HepG2 (cell line): ENCODE results near the gene SPTBN2. TPM values are rescaled to one million over a fixed set of nuclear protein-coding genes. Genes with fewer than 3 reads are reported as not detected.

Source experiments
- AGO1 ChIP-seq: fragments of 200-400 bp; formaldehyde crosslinking; IDR thresholded peaks from 2 replicates; pipeline ENCODE4 v1.6.1; 2017; ENCODE audit warnings: mild to moderate bottlenecking, low read depth, low read length, moderate library complexity; ENCODE audit not compliant: poor library complexity, severe bottlenecking
- ARHGAP35 ChIP-seq: sonication (generic); formaldehyde crosslinking; IDR thresholded peaks from 2 replicates; pipeline ENCODE4 v1.9.0; 2022; ENCODE audit warnings: mild to moderate bottlenecking, inconsistent platforms, moderate library complexity, missing genetic modification reagents, borderline replicate concordance
- ATRX ChIP-seq: sonication (generic); formaldehyde crosslinking; IDR thresholded peaks from 2 replicates; pipeline ENCODE4 v1.4.0; 2020; ENCODE audit warnings: missing genetic modification reagents, borderline replicate concordance
- DDIT3 ChIP-seq: sonication (generic); formaldehyde crosslinking; IDR thresholded peaks from 2 replicates; pipeline ENCODE4 v1.4.0; 2020; ENCODE audit warnings: mild to moderate bottlenecking, missing genetic modification reagents
- HNF4A ChIP-seq: sonication (generic); formaldehyde crosslinking; IDR thresholded peaks from 2 replicates; pipeline ENCODE4 v1.4.0; 2020; ENCODE audit warnings: missing genetic modification reagents
- MBD4 ChIP-seq: IDR thresholded peaks from 2 replicates; pipeline ENCODE4 v1.6.1; 2012; ENCODE audit warnings: low read length, inconsistent platforms, borderline replicate concordance
- MYC ChIP-seq: sonication (generic); formaldehyde crosslinking; IDR thresholded peaks from 2 replicates; pipeline ENCODE4 v1.9.0; 2021; ENCODE audit warnings: missing genetic modification reagents, borderline replicate concordance
- NFATC3 ChIP-seq: sonication (generic); formaldehyde crosslinking; IDR thresholded peaks from 2 replicates; pipeline ENCODE4 v1.5.1; 2020; ENCODE audit warnings: mild to moderate bottlenecking, missing genetic modification reagents
- NRL ChIP-seq: sonication (generic); formaldehyde crosslinking; IDR thresholded peaks from 2 replicates; pipeline ENCODE4 v1.5.0; 2020; ENCODE audit warnings: missing genetic modification reagents, mild to moderate bottlenecking, moderate library complexity, borderline replicate concordance
- PAX8 ChIP-seq: sonication (generic); formaldehyde crosslinking; IDR thresholded peaks from 2 replicates; pipeline ENCODE4 v1.8.0; 2022; ENCODE audit warnings: mild to moderate bottlenecking, missing genetic modification reagents, borderline replicate concordance
- RFX5 ChIP-seq: IDR thresholded peaks from 2 replicates; pipeline ENCODE4 v1.6.1; 2011; ENCODE audit warnings: low read depth, low read length, improper control_type of control experiment
- SIN3A ChIP-seq: IDR thresholded peaks from 2 replicates; pipeline ENCODE4 v1.6.1; 2011; ENCODE audit warnings: low read depth, mild to moderate bottlenecking, control low read depth, low read length, borderline replicate concordance
- SMARCE1 ChIP-seq: fragments of 450-650 bp; IDR thresholded peaks from 2 replicates; pipeline ENCODE4 v1.6.1; 2017; ENCODE audit warnings: borderline replicate concordance
- U2AF2 ChIP-seq: fragments of 200-400 bp; formaldehyde crosslinking; IDR thresholded peaks from 2 replicates; pipeline ENCODE4 v1.6.1; 2017; ENCODE audit warnings: low read depth, mild to moderate bottlenecking, low read length
- ZBTB42 ChIP-seq: sonication (generic); formaldehyde crosslinking; IDR thresholded peaks from 2 replicates; pipeline ENCODE4 v1.5.0; 2020; ENCODE audit warnings: mild to moderate bottlenecking, missing genetic modification reagents
- ZNF260 ChIP-seq: sonication (generic); formaldehyde crosslinking; IDR thresholded peaks from 2 replicates; pipeline ENCODE4 v1.4.0; 2020; ENCODE audit warnings: missing genetic modification reagents, low read depth, mild to moderate bottlenecking, borderline replicate concordance
- ZNF430 ChIP-seq: sonication (generic); formaldehyde crosslinking; IDR thresholded peaks from 2 replicates; pipeline ENCODE4 v1.9.0; 2021; ENCODE audit warnings: mild to moderate bottlenecking, missing genetic modification reagents
- ZNF619 ChIP-seq: sonication (generic); formaldehyde crosslinking; IDR thresholded peaks from 2 replicates; pipeline ENCODE4 v1.4.0; 2020; ENCODE audit warnings: mild to moderate bottlenecking, missing genetic modification reagents
- ZNF775 ChIP-seq: sonication (generic); formaldehyde crosslinking; IDR thresholded peaks from 2 replicates; pipeline ENCODE4 v1.4.0; 2020; ENCODE audit warnings: missing genetic modification reagents, mild to moderate bottlenecking, moderate library complexity, borderline replicate concordance
- ZSCAN12 ChIP-seq: sonication (generic); formaldehyde crosslinking; IDR thresholded peaks from 2 replicates; pipeline ENCODE4 v1.9.0; 2021; ENCODE audit warnings: mild to moderate bottlenecking, missing genetic modification reagents
- polyA plus RNA-seq, 8 experiments: library from polyadenylated mRNA; depleted of rRNA in 3 of 8; stranded (reverse) in 7 of 8; unstranded in 1 of 8; fragments of >200 nt; fragmentation: Illumina TruSeq in 4 of 8; extraction: Trizol in 4 of 8; gene quantifications; 2 replicates each; pipeline versions ENCODE4 v1.2.1 to v1.2.3, GENCODE V29; 2011 to 2016; ENCODE audit warnings: low read depth in 4 of 8, missing spikeins in 1 of 8, mixed read lengths in 1 of 8; ENCODE audit not compliant: insufficient read depth in 1 of 8
- total RNA-seq, 5 experiments: library from RNA; depleted of rRNA; stranded (reverse); fragments of >200 nt; fragmentation: Illumina TruSeq; extraction: Trizol; gene quantifications; 2 replicates each; pipeline ENCODE4 v1.2.3, GENCODE V29; 2016; ENCODE audit warnings: low read depth in 1 of 5
- TF ChIP-seq, protein P1 (sequence below): IDR thresholded peaks from 2 replicates; pipeline ENCODE4 v1.6.1; 2016; ENCODE audit warnings: low read depth
- TF ChIP-seq, protein P2 (sequence below): sonication (generic); formaldehyde crosslinking; conservative IDR thresholded peaks from 2 replicates; pipeline ENCODE4 v1.8.1; 2023; ENCODE audit warnings: missing genetic modification reagents
- TF ChIP-seq, protein P3 (sequence below): sonication (generic); formaldehyde crosslinking; IDR thresholded peaks from 2 replicates; pipeline ENCODE4 v1.5.0; 2020; ENCODE audit warnings: mild to moderate bottlenecking, missing genetic modification reagents
- TF ChIP-seq, protein P4 (sequence below): IDR thresholded peaks from 2 replicates; pipeline ENCODE4 v1.6.1; 2016; ENCODE audit warnings: missing compliant biosample characterization, missing genetic modification reagents, borderline replicate concordance

SPTBN2 gene
- total and polyA plus RNA-seq, 2 of the 13 experiments (the other 11 are each of a cell fraction or from before 2014, with no cell fraction given), result 0.65 to 4.0 TPM

DNA sequence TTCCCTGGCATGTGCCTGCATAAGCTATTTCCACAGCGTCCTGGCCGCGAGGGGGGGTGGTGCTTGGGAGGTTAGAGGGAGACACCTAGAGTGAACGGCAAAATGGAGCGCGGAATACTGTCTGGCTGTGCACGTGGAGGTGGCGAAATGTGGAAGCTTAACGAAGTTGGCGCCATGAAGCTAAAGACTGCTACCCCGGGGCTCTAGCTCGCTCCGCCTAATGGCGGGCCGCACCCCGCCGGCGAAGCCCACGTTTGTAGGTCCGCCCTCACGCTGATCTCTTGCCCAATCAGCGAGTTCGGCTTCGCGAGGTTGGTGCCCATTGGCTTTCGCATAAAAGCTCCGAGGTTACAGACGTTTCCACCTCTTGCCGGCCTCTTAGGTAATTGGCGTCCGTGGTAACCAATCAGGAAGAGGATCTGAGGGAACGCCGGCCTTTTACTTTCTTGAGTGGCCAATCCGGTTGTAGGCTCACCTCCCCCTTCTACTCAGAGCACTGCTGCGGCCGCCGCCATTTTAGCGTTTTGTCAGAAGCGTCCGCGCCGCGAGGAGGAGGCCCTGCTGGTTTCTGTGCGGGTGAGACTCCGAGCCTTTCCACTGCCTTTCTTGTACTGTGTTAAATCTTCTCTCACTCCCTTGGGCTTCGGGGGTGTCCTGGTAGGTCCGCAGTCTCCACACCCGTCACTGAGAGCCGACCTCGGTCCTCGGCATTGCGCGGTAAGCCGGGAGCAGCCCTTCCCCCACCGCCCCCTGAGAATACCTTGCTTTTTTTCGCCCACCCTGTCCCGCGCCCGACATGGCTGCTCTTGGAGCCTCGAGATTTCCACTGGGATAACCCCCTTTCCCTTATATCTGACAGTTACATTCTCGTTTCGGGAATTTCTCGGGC lies 90.6 kb downstream of the SPTBN2 start, which contains the start of gene RBM4 (continued):
- TF ChIP-seq, protein P1, sequence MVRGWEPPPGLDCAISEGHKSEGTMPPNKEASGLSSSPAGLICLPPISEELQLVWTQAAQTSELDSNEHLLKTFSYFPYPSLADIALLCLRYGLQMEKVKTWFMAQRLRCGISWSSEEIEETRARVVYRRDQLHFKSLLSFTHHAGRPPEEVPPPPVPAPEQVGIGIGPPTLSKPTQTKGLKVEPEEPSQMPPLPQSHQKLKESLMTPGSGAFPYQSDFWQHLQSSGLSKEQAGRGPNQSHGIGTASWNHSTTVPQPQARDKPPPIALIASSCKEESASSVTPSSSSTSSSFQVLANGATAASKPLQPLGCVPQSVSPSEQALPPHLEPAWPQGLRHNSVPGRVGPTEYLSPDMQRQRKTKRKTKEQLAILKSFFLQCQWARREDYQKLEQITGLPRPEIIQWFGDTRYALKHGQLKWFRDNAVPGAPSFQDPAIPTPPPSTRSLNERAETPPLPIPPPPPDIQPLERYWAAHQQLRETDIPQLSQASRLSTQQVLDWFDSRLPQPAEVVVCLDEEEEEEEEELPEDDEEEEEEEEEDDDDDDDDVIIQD, result peak; percentile 57; the same call in 1 of the 2 replicates
- 0 out of 2 replicates have a peak, but pooled peaks have one; percentile 24 for TF ChIP-seq ZNF430 (CRISPR knock-in tag)
- TF ChIP-seq DDIT3, result no peak
- TF ChIP-seq, protein P2, sequence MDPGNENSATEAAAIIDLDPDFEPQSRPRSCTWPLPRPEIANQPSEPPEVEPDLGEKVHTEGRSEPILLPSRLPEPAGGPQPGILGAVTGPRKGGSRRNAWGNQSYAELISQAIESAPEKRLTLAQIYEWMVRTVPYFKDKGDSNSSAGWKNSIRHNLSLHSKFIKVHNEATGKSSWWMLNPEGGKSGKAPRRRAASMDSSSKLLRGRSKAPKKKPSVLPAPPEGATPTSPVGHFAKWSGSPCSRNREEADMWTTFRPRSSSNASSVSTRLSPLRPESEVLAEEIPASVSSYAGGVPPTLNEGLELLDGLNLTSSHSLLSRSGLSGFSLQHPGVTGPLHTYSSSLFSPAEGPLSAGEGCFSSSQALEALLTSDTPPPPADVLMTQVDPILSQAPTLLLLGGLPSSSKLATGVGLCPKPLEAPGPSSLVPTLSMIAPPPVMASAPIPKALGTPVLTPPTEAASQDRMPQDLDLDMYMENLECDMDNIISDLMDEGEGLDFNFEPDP (CRISPR knock-in tag), result no peak
- TF ChIP-seq, protein P3, sequence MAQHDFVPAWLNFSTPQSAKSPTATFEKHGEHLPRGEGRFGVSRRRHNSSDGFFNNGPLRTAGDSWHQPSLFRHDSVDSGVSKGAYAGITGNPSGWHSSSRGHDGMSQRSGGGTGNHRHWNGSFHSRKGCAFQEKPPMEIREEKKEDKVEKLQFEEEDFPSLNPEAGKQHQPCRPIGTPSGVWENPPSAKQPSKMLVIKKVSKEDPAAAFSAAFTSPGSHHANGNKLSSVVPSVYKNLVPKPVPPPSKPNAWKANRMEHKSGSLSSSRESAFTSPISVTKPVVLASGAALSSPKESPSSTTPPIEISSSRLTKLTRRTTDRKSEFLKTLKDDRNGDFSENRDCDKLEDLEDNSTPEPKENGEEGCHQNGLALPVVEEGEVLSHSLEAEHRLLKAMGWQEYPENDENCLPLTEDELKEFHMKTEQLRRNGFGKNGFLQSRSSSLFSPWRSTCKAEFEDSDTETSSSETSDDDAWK (CRISPR knock-in tag), result no peak
- TF ChIP-seq ATRX (CRISPR knock-in tag), result no peak
- TF ChIP-seq NFATC3 (CRISPR knock-in tag), result 0 out of 2 replicates have a peak, but pooled peaks have one; percentile 70
- peak; percentile 75 for TF ChIP-seq SIN3A
- TF ChIP-seq, protein P4, sequence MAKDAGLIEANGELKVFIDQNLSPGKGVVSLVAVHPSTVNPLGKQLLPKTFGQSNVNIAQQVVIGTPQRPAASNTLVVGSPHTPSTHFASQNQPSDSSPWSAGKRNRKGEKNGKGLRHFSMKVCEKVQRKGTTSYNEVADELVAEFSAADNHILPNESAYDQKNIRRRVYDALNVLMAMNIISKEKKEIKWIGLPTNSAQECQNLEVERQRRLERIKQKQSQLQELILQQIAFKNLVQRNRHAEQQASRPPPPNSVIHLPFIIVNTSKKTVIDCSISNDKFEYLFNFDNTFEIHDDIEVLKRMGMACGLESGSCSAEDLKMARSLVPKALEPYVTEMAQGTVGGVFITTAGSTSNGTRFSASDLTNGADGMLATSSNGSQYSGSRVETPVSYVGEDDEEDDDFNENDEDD (CRISPR knock-in tag), result peak; percentile 82; the same call in 1 of the 2 replicates
- no peak; the same call in 1 of the 2 replicates for TF ChIP-seq ZNF619
- peak; percentile 93 for TF ChIP-seq AGO1
- TF ChIP-seq ARHGAP35 (CRISPR knock-in tag), result no peak
- no peak for TF ChIP-seq ZNF775 (CRISPR knock-in tag)
- no peak for TF ChIP-seq ZBTB42 (CRISPR knock-in tag)
- TF ChIP-seq PAX8 (CRISPR knock-in tag), result no peak
- peak; percentile 25; the same call in 1 of the 2 replicates for TF ChIP-seq MBD4
- no peak for TF ChIP-seq SMARCE1
- TF ChIP-seq RFX5, result no peak
- TF ChIP-seq ZNF260, result no peak
- no peak for TF ChIP-seq U2AF2
- peak; percentile 54; the same call in 1 of the 2 replicates for TF ChIP-seq NRL
- no peak for TF ChIP-seq ZSCAN12 (CRISPR knock-in tag)
- TF ChIP-seq HNF4A (CRISPR knock-in tag), result no peak
- TF ChIP-seq MYC (CRISPR knock-in tag), result peak; percentile 70
